Measurements from ENCODE around the gene DLGAP4. TPM values are rescaled to one million over a fixed set of nuclear protein-coding genes. Genes with fewer than 3 reads are reported as not detected.

DLGAP4 gene
- total and polyA plus RNA-seq, 2 of the 13 experiments (the other 11 are each of a cell fraction or from before 2014, with no cell fraction given), result 15.2 to 26.7 TPM

DNA sequence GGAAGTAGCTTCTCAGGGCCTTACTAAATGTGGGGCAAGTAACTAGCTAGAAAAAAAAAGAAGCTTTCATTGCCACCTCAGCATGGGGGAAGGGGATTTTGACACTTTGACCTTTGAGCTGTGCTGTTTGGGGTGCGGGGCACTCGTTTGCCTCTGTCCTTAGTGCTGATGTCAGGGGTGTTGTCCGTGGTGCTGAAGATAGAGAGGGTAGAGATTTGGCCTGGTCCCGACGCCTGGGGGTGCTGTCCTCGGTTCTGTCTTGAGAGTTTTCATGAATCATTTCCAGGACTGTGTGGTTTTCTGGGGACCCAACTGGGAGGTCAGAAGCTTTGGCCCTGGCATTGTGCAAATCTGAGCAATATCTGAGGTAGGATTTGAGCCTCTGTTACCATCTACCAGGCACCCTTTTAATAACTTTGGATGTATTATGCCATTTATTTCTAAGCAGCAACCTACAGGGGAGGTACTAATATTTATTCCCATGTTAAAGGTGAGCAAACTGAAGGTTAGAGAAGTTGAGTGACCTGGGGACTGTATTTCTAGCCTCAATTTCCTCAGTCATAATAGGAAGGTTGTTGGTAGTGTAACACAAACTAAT, 78.0 kb downstream of the DLGAP4 start (continued):
- peak; percentile 97 for TF ChIP-seq GFI1 (CRISPR knock-in tag; IDR thresholded peaks at IDR 0.05; ENCODE audit: borderline replicate concordance)
- TF ChIP-seq, protein P1, sequence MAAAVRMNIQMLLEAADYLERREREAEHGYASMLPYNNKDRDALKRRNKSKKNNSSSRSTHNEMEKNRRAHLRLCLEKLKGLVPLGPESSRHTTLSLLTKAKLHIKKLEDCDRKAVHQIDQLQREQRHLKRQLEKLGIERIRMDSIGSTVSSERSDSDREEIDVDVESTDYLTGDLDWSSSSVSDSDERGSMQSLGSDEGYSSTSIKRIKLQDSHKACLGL (CRISPR knock-in tag; IDR thresholded peaks at IDR 0.05), result peak; percentile 100
- TF ChIP-seq TMF1 (CRISPR knock-in tag; IDR thresholded peaks at IDR 0.05; ENCODE audit: low read depth), result peak; percentile 100
- no peak for TF ChIP-seq SUZ12 (IDR thresholded peaks at IDR 0.05; ENCODE audit: low read depth, low read length)
- TF ChIP-seq HDAC2 (CRISPR knock-in tag; IDR thresholded peaks at IDR 0.05), result peak; percentile 100
- peak; percentile 100 for TF ChIP-seq ATAD3A (CRISPR knock-in tag; IDR thresholded peaks at IDR 0.05)
- no peak for TF ChIP-seq ZFP62 (CRISPR knock-in tag; IDR thresholded peaks at IDR 0.05)
- TF ChIP-seq KDM2A (CRISPR knock-in tag; IDR thresholded peaks at IDR 0.05; ENCODE audit: borderline replicate concordance, low read depth), result peak; percentile 98
- peak; percentile 100 for TF ChIP-seq SAFB2 (CRISPR knock-in tag; IDR thresholded peaks at IDR 0.05; ENCODE audit: borderline replicate concordance, low read depth)
- TF ChIP-seq, protein P2, sequence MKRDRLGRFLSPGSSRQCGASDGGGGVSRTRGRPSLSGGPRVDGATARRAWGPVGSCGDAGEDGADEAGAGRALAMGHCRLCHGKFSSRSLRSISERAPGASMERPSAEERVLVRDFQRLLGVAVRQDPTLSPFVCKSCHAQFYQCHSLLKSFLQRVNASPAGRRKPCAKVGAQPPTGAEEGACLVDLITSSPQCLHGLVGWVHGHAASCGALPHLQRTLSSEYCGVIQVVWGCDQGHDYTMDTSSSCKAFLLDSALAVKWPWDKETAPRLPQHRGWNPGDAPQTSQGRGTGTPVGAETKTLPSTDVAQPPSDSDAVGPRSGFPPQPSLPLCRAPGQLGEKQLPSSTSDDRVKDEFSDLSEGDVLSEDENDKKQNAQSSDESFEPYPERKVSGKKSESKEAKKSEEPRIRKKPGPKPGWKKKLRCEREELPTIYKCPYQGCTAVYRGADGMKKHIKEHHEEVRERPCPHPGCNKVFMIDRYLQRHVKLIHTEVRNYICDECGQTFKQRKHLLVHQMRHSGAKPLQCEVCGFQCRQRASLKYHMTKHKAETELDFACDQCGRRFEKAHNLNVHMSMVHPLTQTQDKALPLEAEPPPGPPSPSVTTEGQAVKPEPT (CRISPR knock-in tag; IDR thresholded peaks at IDR 0.05; ENCODE audit: low read depth), result peak; percentile 99
- TF ChIP-seq DR1 (CRISPR knock-in tag; IDR thresholded peaks at IDR 0.05), result peak; percentile 94
- peak; percentile 100 for TF ChIP-seq ZNF256 (CRISPR knock-in tag; conservative IDR thresholded peaks at IDR 0.05)
- TF ChIP-seq CREM (IDR thresholded peaks at IDR 0.05), result no peak; the same call in 1 of the 2 replicates
- peak; percentile 90 for TF ChIP-seq CREM (CRISPR knock-in tag; IDR thresholded peaks at IDR 0.05)
- TF ChIP-seq NFYC (CRISPR knock-in tag; IDR thresholded peaks at IDR 0.05), result peak; percentile 77
- TF ChIP-seq ZNF343 (CRISPR knock-in tag; IDR thresholded peaks at IDR 0.05), result peak; percentile 100
- no peak for TF ChIP-seq PCBP2 (optimal IDR thresholded peaks at IDR 0.05; ENCODE audit: low read depth, low read length, poor library complexity, severe bottlenecking)
- peak; percentile 100 for TF ChIP-seq ZNF570 (CRISPR knock-in tag; IDR thresholded peaks at IDR 0.05; ENCODE audit: borderline replicate concordance)
- TF ChIP-seq ZNF138 (CRISPR knock-in tag; IDR thresholded peaks at IDR 0.05; ENCODE audit: low read depth), result peak; percentile 100
- TF ChIP-seq ZNF317 (CRISPR knock-in tag; IDR thresholded peaks at IDR 0.05), result peak; percentile 97
- TF ChIP-seq ZNF615 (CRISPR knock-in tag; IDR thresholded peaks at IDR 0.05; ENCODE audit: borderline replicate concordance), result peak; percentile 100
- no peak for TF ChIP-seq ARNT (IDR thresholded peaks at IDR 0.05)
- TF ChIP-seq ZNF709 (CRISPR knock-in tag; IDR thresholded peaks at IDR 0.05), result peak; percentile 100
- TF ChIP-seq NFIC (IDR thresholded peaks at IDR 0.05; ENCODE audit: low read length), result no peak
- TF ChIP-seq ZNF230 (CRISPR knock-in tag; IDR thresholded peaks at IDR 0.05), result peak; percentile 100
- TF ChIP-seq ZBTB46 (CRISPR knock-in tag; IDR thresholded peaks at IDR 0.05; ENCODE audit: borderline replicate concordance), result peak; percentile 73; the same call in 1 of the 2 replicates
- TF ChIP-seq POGZ (CRISPR knock-in tag; IDR thresholded peaks at IDR 0.05), result peak; percentile 60; the same call in 1 of the 2 replicates
- TF ChIP-seq ZBTB8A (CRISPR knock-in tag; IDR thresholded peaks at IDR 0.05; ENCODE audit: borderline replicate concordance, low read depth), result peak; percentile 99
- TF ChIP-seq DDIT3 (CRISPR knock-in tag; IDR thresholded peaks at IDR 0.05), result peak; percentile 99

Data from HepG2 (cell line).